GM23338 (cell line): ENCODE data around the gene TMEM221. TPM values are rescaled to one million over a fixed set of nuclear protein-coding genes. Genes with fewer than 3 reads are reported as not detected.

Experiments
- ATAC-seq: fragments of 200-7000 bp; cut with Tn5 transposase; 3 replicates; pipeline ENCODE4 v1.9.1; 2020
- DNase-seq: peaks from one replicate; pipeline ENCODE4 v3.0.0-alpha.2; 2015; ENCODE audit warnings: low spot score
- H2AFZ ChIP-seq: fragments of 200-600 bp; sonication (generic); 2 replicates; pipeline ENCODE4 v1.8.0; 2016; ENCODE audit warnings: antibody characterized with exemption, mild to moderate bottlenecking, moderate library complexity
- H3F3A ChIP-seq: fragments of 200-600 bp; sonication (generic); replicated peaks from 2 replicates; pipeline ENCODE4 v1.8.0; 2017; ENCODE audit warnings: antibody characterized with exemption, mixed run types, low read depth
- H3K27ac ChIP-seq: fragments of 200-600 bp; sonication (generic); 2 replicates; pipeline ENCODE4 v1.6.1; 2016; ENCODE audit warnings: low read depth
- H3K27me3 ChIP-seq: fragments of 200-600 bp; sonication (generic); 2 replicates; pipeline ENCODE4 v1.8.0; 2016; ENCODE audit warnings: mild to moderate bottlenecking, mixed run types, moderate library complexity; ENCODE audit not compliant: insufficient read depth
- H3K36me3 ChIP-seq: fragments of 200-600 bp; sonication (generic); 2 replicates; pipeline ENCODE4 v1.8.0; 2016; ENCODE audit warnings: mild to moderate bottlenecking; ENCODE audit not compliant: insufficient read depth
- H3K4me1 ChIP-seq: fragments of 200-600 bp; sonication (generic); 2 replicates; pipeline ENCODE4 v1.8.0; 2016; ENCODE audit warnings: mild to moderate bottlenecking, moderate library complexity; ENCODE audit not compliant: insufficient read depth
- H3K4me2 ChIP-seq: fragments of 200-600 bp; sonication (generic); 2 replicates; pipeline ENCODE4 v1.7.1; 2017; ENCODE audit warnings: mixed run types
- H3K4me3 ChIP-seq: fragments of 200-600 bp; sonication (generic); 2 replicates; pipeline ENCODE4 v1.6.1; 2016; ENCODE audit warnings: mixed run types
- H3K79me2 ChIP-seq: fragments of 200-600 bp; sonication (generic); replicated peaks from 2 replicates; pipeline ENCODE4 v1.8.0; 2017; ENCODE audit warnings: mild to moderate bottlenecking; ENCODE audit not compliant: insufficient read depth
- H3K9me2 ChIP-seq: fragments of 200-600 bp; sonication (generic); 2 replicates; pipeline ENCODE4 v1.8.0; 2017; ENCODE audit not compliant: insufficient read depth
- H4K20me1 ChIP-seq: fragments of 200-600 bp; sonication (generic); replicated peaks from 2 replicates; pipeline ENCODE4 v1.8.0; 2017; ENCODE audit warnings: mild to moderate bottlenecking; ENCODE audit not compliant: insufficient read depth
- H3K27ac Mint-ChIP-seq: 2 replicates; pipeline ENCODE4 v1.8.0; 2020; ENCODE audit warnings: inconsistent platforms, mild to moderate bottlenecking, moderate library complexity, mixed read lengths
- H3K27me3 Mint-ChIP-seq: 3 replicates; pipeline ENCODE4 v1.8.0; 2022; ENCODE audit warnings: low read depth, mild to moderate bottlenecking, moderate library complexity, mixed read lengths, inconsistent platforms; ENCODE audit not compliant: insufficient read depth, poor library complexity
- H3K36me3 Mint-ChIP-seq: 3 replicates; pipeline ENCODE4 v1.8.0; 2021; ENCODE audit warnings: low read depth, mild to moderate bottlenecking, inconsistent platforms, moderate library complexity, mixed read lengths
- H3K4me1 Mint-ChIP-seq: 3 replicates; pipeline ENCODE4 v1.8.0; 2020; ENCODE audit warnings: mild to moderate bottlenecking, inconsistent platforms, mixed read lengths
- H3K4me3 Mint-ChIP-seq: 3 replicates; pipeline ENCODE4 v1.8.0; 2021; ENCODE audit warnings: moderate library complexity, mild to moderate bottlenecking, inconsistent platforms, mixed read lengths
- H3K9me3 Mint-ChIP-seq: 3 replicates; pipeline ENCODE4 v1.8.0; 2020; ENCODE audit warnings: moderate library complexity, mild to moderate bottlenecking, inconsistent platforms, mixed read lengths
- CREB1 ChIP-seq: fragments of 250-450 bp; sonication (Bioruptor Pico); IDR thresholded peaks from 2 replicates; pipeline ENCODE4 v1.5.0; 2020; ENCODE audit warnings: low read depth, mild to moderate bottlenecking, moderate library complexity
- EZH2 ChIP-seq: fragments of 200-600 bp; sonication (generic); IDR thresholded peaks from one replicate; pipeline ENCODE4 v1.8.0; 2017; ENCODE audit warnings: antibody characterized with exemption, mild to moderate bottlenecking, low read depth; ENCODE audit not compliant: unreplicated experiment
- EZH2phosphoT487 ChIP-seq: fragments of 200-600 bp; sonication (generic); IDR thresholded peaks from one replicate; pipeline ENCODE4 v1.8.1; 2018; ENCODE audit warnings: antibody characterized with exemption; ENCODE audit not compliant: unreplicated experiment
- POLR2AphosphoS5 ChIP-seq: IDR thresholded peaks from 2 replicates; pipeline ENCODE4 v1.6.1; 2016; ENCODE audit warnings: antibody characterized with exemption, low read depth
- STAT1 ChIP-seq: IDR thresholded peaks from one replicate; pipeline ENCODE4 v1.6.1; 2016; ENCODE audit warnings: antibody characterized with exemption; ENCODE audit not compliant: unreplicated experiment
- polyA plus RNA-seq: library from polyadenylated mRNA; unstranded; fragments of >200 nt; fragmentation: Nextera tagmentation; extraction: Ambion mirVana; gene quantifications from 2 replicates; pipeline ENCODE4 v1.2.1, GENCODE V29; 2016
- total RNA-seq: library from RNA; depleted of rRNA; stranded (reverse); fragments of >200 nt; shearing (Covaris generic); gene quantifications from 2 replicates; pipeline ENCODE4 v1.2.3, GENCODE V29; 2014
- TF ChIP-seq, protein P1 (sequence below): IDR thresholded peaks from one replicate; pipeline ENCODE4 v1.6.1; 2018; ENCODE audit warnings: antibody characterized with exemption; ENCODE audit not compliant: unreplicated experiment
- TF ChIP-seq, protein P2 (sequence below), 2 experiments: fragments of 200-600 bp in 1 of 2; sonication (generic) in 1 of 2; conservative IDR thresholded peaks; 2 replicates each; pipeline versions ENCODE4 v1.5.1 to v1.6.1; 2016 to 2017; ENCODE audit warnings: antibody characterized with exemption in 2 of 2, low read depth in 2 of 2, mild to moderate bottlenecking in 2 of 2, moderate library complexity in 1 of 2

The TMEM221 gene
- total and polyA plus RNA-seq, 2 experiments from 2014 or later = 0.40 to 0.90 TPM

GRCh38 chr19:17390665-17391370 is 57.6 kb downstream of the TMEM221 start:
- Histone ChIP-seq H4K20me1 (no peaks in the 10 kb centered on the region; the same call in 1 of the 2 replicates), H3K36me3 (no peaks in the 10 kb centered on the region), H3K4me1 (peaks cover 9% of the 10 kb centered on the region; the same call in 1 of the 2 replicates), H2AFZ (peak overlapping the region; percentile 97), H3K27me3 (peaks cover 10% of the 10 kb centered on the region; the same call in 1 of the 2 replicates), H3K27ac (peak overlapping the region; percentile 84; the same call in 1 of the 2 replicates), H3K79me2 (no peaks in the 10 kb centered on the region), H3K4me2 (peak overlapping the region; percentile 98), H3K9me2 (no peaks in the 10 kb centered on the region), H3F3A (peaks cover 20% of the 10 kb centered on the region), H3K4me3 (peak overlapping the region; percentile 86)
- ATAC-seq = peak; percentile 87
- no peak for TF ChIP-seq EZH2phosphoT487
- peak; percentile 40; the same call in 1 of the 2 replicates for TF ChIP-seq CREB1
- TF ChIP-seq, protein P1, sequence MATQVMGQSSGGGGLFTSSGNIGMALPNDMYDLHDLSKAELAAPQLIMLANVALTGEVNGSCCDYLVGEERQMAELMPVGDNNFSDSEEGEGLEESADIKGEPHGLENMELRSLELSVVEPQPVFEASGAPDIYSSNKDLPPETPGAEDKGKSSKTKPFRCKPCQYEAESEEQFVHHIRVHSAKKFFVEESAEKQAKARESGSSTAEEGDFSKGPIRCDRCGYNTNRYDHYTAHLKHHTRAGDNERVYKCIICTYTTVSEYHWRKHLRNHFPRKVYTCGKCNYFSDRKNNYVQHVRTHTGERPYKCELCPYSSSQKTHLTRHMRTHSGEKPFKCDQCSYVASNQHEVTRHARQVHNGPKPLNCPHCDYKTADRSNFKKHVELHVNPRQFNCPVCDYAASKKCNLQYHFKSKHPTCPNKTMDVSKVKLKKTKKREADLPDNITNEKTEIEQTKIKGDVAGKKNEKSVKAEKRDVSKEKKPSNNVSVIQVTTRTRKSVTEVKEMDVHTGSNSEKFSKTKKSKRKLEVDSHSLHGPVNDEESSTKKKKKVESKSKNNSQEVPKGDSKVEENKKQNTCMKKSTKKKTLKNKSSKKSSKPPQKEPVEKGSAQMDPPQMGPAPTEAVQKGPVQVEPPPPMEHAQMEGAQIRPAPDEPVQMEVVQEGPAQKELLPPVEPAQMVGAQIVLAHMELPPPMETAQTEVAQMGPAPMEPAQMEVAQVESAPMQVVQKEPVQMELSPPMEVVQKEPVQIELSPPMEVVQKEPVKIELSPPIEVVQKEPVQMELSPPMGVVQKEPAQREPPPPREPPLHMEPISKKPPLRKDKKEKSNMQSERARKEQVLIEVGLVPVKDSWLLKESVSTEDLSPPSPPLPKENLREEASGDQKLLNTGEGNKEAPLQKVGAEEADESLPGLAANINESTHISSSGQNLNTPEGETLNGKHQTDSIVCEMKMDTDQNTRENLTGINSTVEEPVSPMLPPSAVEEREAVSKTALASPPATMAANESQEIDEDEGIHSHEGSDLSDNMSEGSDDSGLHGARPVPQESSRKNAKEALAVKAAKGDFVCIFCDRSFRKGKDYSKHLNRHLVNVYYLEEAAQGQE = peak; percentile 1
- TF ChIP-seq, protein P2, sequence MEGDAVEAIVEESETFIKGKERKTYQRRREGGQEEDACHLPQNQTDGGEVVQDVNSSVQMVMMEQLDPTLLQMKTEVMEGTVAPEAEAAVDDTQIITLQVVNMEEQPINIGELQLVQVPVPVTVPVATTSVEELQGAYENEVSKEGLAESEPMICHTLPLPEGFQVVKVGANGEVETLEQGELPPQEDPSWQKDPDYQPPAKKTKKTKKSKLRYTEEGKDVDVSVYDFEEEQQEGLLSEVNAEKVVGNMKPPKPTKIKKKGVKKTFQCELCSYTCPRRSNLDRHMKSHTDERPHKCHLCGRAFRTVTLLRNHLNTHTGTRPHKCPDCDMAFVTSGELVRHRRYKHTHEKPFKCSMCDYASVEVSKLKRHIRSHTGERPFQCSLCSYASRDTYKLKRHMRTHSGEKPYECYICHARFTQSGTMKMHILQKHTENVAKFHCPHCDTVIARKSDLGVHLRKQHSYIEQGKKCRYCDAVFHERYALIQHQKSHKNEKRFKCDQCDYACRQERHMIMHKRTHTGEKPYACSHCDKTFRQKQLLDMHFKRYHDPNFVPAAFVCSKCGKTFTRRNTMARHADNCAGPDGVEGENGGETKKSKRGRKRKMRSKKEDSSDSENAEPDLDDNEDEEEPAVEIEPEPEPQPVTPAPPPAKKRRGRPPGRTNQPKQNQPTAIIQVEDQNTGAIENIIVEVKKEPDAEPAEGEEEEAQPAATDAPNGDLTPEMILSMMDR (conservative IDR thresholded peaks at IDR 0.05; ENCODE audit: low read depth in 2 of 2) = peak; percentile 49 to 77
- no peak for TF ChIP-seq STAT1
- TF ChIP-seq POLR2AphosphoS5 = peak; percentile 56
- no peak for TF ChIP-seq EZH2
- Mint-ChIP-seq H3K4me1 (peaks cover 10% of the 10 kb centered on the region), H3K9me3 (peaks cover 14% of the 10 kb centered on the region), H3K27me3 (peaks cover 12% of the 10 kb centered on the region), H3K4me3 (peak overlapping the region; percentile 94), H3K36me3 (no peaks in the 10 kb centered on the region; the same call in 2 of the 3 replicates), H3K27ac (no peak overlapping the region)
- peak; percentile 98 for DNase-seq
